HEK293 (cell line): ENCODE results near the gene SRRM4.

ENCODE experiments used
- CTCF ChIA-PET: fragments of 350-600 bp; formaldehyde crosslinking; extraction: SDS; loops from one replicate; lab custom pipeline; 2021; ENCODE audit warnings: antibody characterized with exemption; lab: Yijun Ruan, JAX
- POLR2A ChIA-PET: fragments of 300-600 bp; formaldehyde crosslinking; extraction: SDS; loops from one replicate; lab custom pipeline; 2020; ENCODE audit warnings: antibody characterized with exemption, inconsistent platforms; lab: Yijun Ruan, JAX
- H3K27ac ChIP-seq: fragments of 200-500 bp; sonication (Bioruptor generic); 2 replicates; pipeline ENCODE4 v1.5.1; 2014; ENCODE audit warnings: low read depth, low read length, control low read depth, inconsistent platforms; ENCODE audit errors: extremely low read depth
- H3K36me3 ChIP-seq, 2 experiments: fragments of 200-500 bp in 1 of 2; sonication (Bioruptor generic) in 1 of 2; 1 replicate in 1 of 2; 2 replicates in 1 of 2; pipeline ENCODE4 v1.5.1; 2014 to 2017; ENCODE audit warnings: inconsistent platforms in 2 of 2, low read length in 2 of 2; ENCODE audit not compliant: control insufficient read depth in 2 of 2, insufficient read depth in 1 of 2
- H3K4me1 ChIP-seq: fragments of 200-500 bp; sonication (Bioruptor generic); 2 replicates; pipeline ENCODE4 v1.5.1; 2014; ENCODE audit warnings: mild to moderate bottlenecking, low read length, inconsistent platforms; ENCODE audit not compliant: control insufficient read depth, insufficient read depth
- H3K4me3 ChIP-seq: 2 replicates; pipeline ENCODE4 v1.5.1; 2011; ENCODE audit warnings: low read depth, mild to moderate bottlenecking, control low read depth, low read length, moderate library complexity
- H3K9me3 ChIP-seq: fragments of 200-500 bp; sonication (Bioruptor generic); 2 replicates; pipeline ENCODE4 v1.5.1; 2014; ENCODE audit warnings: low read depth, low read length, inconsistent platforms; ENCODE audit not compliant: control insufficient read depth, insufficient read depth
- GLIS2 ChIP-seq: fragments of 450-650 bp; formaldehyde crosslinking; IDR thresholded peaks from 2 replicates; pipeline ENCODE4 v1.5.1; 2016; ENCODE audit warnings: missing biosample characterization, missing genetic modification characterization
- HOXA7 ChIP-seq: sonication (generic); formaldehyde crosslinking; IDR thresholded peaks from 2 replicates; pipeline ENCODE4 v1.8.1; 2022; ENCODE audit warnings: missing genetic modification reagents, borderline replicate concordance
- RBAK ChIP-seq: fragments of 450-650 bp; formaldehyde crosslinking; IDR thresholded peaks from 2 replicates; pipeline ENCODE4 v1.5.1; 2016; ENCODE audit warnings: missing biosample characterization, missing genetic modification characterization
- TSHZ1 ChIP-seq: fragments of 450-650 bp; formaldehyde crosslinking; IDR thresholded peaks from 2 replicates; pipeline ENCODE4 v1.5.1; 2016; ENCODE audit warnings: missing biosample characterization, missing genetic modification characterization, borderline replicate concordance
- WT1 ChIP-seq: fragments of 450-650 bp; formaldehyde crosslinking; IDR thresholded peaks from 2 replicates; pipeline ENCODE4 v1.5.1; 2016; ENCODE audit warnings: missing biosample characterization, missing genetic modification characterization
- YY2 ChIP-seq: fragments of 450-650 bp; formaldehyde crosslinking; IDR thresholded peaks from 2 replicates; pipeline ENCODE4 v1.5.1; 2016; ENCODE audit warnings: missing biosample characterization, missing genetic modification characterization
- ZBTB1 ChIP-seq: fragments of 450-650 bp; formaldehyde crosslinking; IDR thresholded peaks from 2 replicates; pipeline ENCODE4 v1.5.1; 2016; ENCODE audit warnings: missing biosample characterization, missing genetic modification characterization
- ZBTB8A ChIP-seq: fragments of 450-650 bp; formaldehyde crosslinking; IDR thresholded peaks from 2 replicates; pipeline ENCODE4 v1.5.1; 2016; ENCODE audit warnings: missing biosample characterization, missing genetic modification characterization
- ZNF138 ChIP-seq: fragments of 450-650 bp; formaldehyde crosslinking; IDR thresholded peaks from 2 replicates; pipeline ENCODE4 v1.5.1; 2016; ENCODE audit warnings: missing biosample characterization, missing genetic modification characterization, borderline replicate concordance
- ZNF184 ChIP-seq: fragments of 450-650 bp; IDR thresholded peaks from 2 replicates; pipeline ENCODE4 v1.5.1; 2018; ENCODE audit warnings: missing biosample characterization, mild to moderate bottlenecking, missing genetic modification characterization
- ZNF23 ChIP-seq: fragments of 450-650 bp; formaldehyde crosslinking; IDR thresholded peaks from 2 replicates; pipeline ENCODE4 v1.5.1; 2016; ENCODE audit warnings: missing biosample characterization, missing genetic modification characterization, borderline replicate concordance
- ZNF239 ChIP-seq: fragments of 450-650 bp; formaldehyde crosslinking; IDR thresholded peaks from 2 replicates; pipeline ENCODE4 v1.5.1; 2016; ENCODE audit warnings: missing biosample characterization, missing genetic modification characterization
- ZNF280C ChIP-seq: fragments of 450-650 bp; formaldehyde crosslinking; IDR thresholded peaks from 2 replicates; pipeline ENCODE4 v1.5.1; 2016; ENCODE audit warnings: missing biosample characterization, missing genetic modification characterization
- ZNF335 ChIP-seq: fragments of 450-650 bp; formaldehyde crosslinking; conservative IDR thresholded peaks from 2 replicates; pipeline ENCODE4 v1.5.1; 2016; ENCODE audit warnings: missing biosample characterization, missing genetic modification characterization
- ZNF366 ChIP-seq: fragments of 450-650 bp; formaldehyde crosslinking; conservative IDR thresholded peaks from 2 replicates; pipeline ENCODE4 v1.5.1; 2016; ENCODE audit warnings: missing biosample characterization, missing genetic modification characterization
- ZNF561 ChIP-seq: fragments of 450-650 bp; IDR thresholded peaks from 2 replicates; pipeline ENCODE4 v1.5.1; 2018; ENCODE audit warnings: missing biosample characterization, missing genetic modification characterization, borderline replicate concordance
- ZNF658 ChIP-seq: fragments of 450-650 bp; formaldehyde crosslinking; IDR thresholded peaks from 2 replicates; pipeline ENCODE4; 2016; ENCODE audit warnings: missing biosample characterization, missing genetic modification characterization
- ZNF776 ChIP-seq: fragments of 450-650 bp; formaldehyde crosslinking; IDR thresholded peaks from 2 replicates; pipeline ENCODE4 v1.5.0; 2017; ENCODE audit warnings: missing biosample characterization, missing genetic modification characterization, borderline replicate concordance
- ZNF837 ChIP-seq: fragments of 450-650 bp; formaldehyde crosslinking; IDR thresholded peaks from 2 replicates; pipeline ENCODE4 v1.5.1; 2016; ENCODE audit warnings: missing biosample characterization, missing genetic modification characterization
- ZSCAN23 ChIP-seq: fragments of 450-650 bp; formaldehyde crosslinking; IDR thresholded peaks from 2 replicates; pipeline ENCODE4 v1.5.1; 2016; ENCODE audit warnings: missing biosample characterization, missing genetic modification characterization

SRRM4 gene

GRCh38 chr12:119068129-119068856, 87.0 kb downstream of the SRRM4 start (continued):
- TF ChIP-seq ZNF335 (no peak), WT1 (tag by site-specific recombination) (no peak), ZBTB8A (tag by site-specific recombination) (no peak), ZNF658 (no peak), ZNF366 (no peak)

- Histone ChIP-seq H3K4me3 (no peak overlapping the region), H3K36me3 (no peaks in the 10 kb centered on the region), H3K9me3 (no peaks in the 10 kb centered on the region), H3K27ac (no peak overlapping the region), H3K4me1 (no peaks in the 10 kb centered on the region)
- TF ChIP-seq ZNF23: no peak
- POLR2A ChIA-PET: no interaction called here
- CTCF ChIA-PET: no interaction called here
Measured at GRCh38 chr12:119069147-119069642, 87.9 kb downstream of the SRRM4 start.

- Histone ChIP-seq H3K27ac (no peak overlapping the region), H3K36me3 (no peaks in the 10 kb centered on the region), H3K4me3 (no peak overlapping the region), H3K9me3 (no peaks in the 10 kb centered on the region), H3K4me1 (no peaks in the 10 kb centered on the region)
- ChIA-PET CTCF (interaction anchor here (0.5 kb wide), 1 partner anchor 111 kb away, joined by 3 read pairs; no protein-coding TSS in a partner anchor), POLR2A (no interaction called here)
- TF ChIP-seq ZSCAN23 (no peak), ZNF280C (no peak), ZNF658 (no peak), ZBTB1 (tag by site-specific recombination) (no peak), ZNF138 (tag by site-specific recombination) (no peak), ZNF184 (tag by site-specific recombination) (no peak), ZNF837 (tag by site-specific recombination) (no peak), TSHZ1 (no peak), ZNF239 (tag by site-specific recombination) (no peak), RBAK (tag by site-specific recombination) (no peak), HOXA7 (CRISPR knock-in tag) (no peak), ZNF776 (tag by site-specific recombination) (no peak), GLIS2 (no peak), YY2 (tag by site-specific recombination) (no peak), ZNF561 (tag by site-specific recombination) (no peak)
Measured at GRCh38 chr12:119071176-119071575, 89.8 kb downstream of the SRRM4 start.
